Measurements from ENCODE around the gene CYP27C1.
"Not testable (repeated sequence)": the region's sequence is repeated elsewhere in the genome, so short reads cannot be mapped to it uniquely, and the experiment has no call there.

Gene CYP27C1

DNA sequence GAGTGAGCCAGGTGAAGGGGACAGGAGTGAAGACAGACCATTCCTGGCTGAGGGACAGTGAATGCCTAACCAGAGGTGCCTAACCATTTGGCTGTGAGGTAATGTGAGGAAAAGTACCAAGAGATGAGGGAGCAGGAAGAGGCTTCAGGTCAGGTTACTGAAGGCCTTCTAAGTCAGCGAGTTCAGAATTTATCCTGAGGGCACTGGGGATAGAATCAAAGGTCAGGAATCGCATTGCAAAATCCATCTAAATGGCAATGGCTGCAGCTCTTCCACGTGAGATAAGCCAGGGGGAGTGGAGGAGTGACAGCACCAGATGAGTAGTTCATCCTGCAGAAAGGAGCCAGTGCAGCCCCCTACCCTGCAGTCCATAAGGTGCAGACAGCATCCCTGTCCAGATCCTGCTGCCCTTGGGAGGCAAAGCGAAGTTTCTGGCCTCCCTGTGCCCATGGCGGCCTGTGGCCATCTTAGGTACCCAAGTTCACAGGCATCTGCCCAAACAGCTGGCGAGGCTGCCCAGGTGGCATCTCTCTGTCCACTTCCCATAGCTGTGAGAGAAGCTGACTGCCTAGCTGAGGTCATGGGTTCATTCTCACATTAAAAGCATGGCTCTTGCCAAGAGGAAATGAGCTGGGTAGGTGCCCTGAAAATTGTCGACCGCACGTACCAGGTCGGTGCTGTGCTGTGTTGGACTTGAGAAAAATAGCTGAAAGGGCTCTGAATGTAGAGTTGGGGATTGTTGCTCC, 49.5 kb downstream of the CYP27C1 start:
- DNase-seq (ENCODE audit: low read depth), result no peak

DNA sequence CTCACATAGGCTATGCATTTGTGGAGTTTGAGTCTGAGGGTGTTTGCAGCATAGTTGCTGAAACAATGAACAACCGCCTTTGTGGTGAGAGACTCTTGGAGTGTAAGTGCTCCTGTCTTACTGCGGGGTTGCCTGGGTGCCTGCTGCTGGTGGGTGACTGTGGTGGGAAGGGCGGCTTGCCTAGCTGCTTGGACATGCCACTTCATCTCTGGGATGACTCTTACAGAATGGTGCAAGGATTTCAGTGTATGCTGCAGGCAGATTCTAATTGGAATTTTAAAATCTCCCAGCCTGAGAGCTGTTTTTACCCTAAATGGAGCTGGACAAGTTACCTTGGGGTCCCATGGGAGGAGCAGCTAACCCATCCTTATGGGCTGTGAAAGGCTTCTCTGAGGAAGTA, 50.1 kb downstream of the CYP27C1 start:
- DNase-seq (ENCODE audit: low read depth), result no peak

DNA sequence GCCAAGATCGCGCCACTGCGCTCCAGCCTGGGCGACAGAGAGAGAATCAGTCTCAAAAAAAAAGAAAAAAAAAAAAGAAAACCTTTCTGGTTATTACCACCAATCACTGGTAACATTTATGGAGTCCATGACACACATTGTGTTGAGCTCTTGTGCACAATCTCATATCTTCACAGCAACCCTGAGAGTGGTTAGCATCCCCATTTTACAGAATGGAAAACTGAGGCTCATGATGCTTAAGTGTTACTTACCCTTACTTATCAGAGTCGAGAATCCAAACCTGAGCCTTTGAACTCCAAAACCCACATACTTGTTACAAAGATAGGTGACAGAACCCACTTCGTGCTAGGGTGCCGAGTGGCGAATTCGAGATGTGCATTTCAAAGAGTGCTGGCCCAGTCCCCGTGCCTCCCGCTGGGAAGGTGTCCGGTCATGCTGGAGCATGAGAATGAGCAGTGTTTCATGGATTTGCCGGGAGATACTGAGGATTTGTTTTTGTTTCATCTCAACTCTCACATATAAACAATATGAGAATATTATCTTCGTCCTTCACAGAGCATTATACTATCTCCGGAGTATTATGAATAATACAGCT, 50.9 kb downstream of the CYP27C1 start:
- DNase-seq (ENCODE audit: low read depth), result no peak

DNA sequence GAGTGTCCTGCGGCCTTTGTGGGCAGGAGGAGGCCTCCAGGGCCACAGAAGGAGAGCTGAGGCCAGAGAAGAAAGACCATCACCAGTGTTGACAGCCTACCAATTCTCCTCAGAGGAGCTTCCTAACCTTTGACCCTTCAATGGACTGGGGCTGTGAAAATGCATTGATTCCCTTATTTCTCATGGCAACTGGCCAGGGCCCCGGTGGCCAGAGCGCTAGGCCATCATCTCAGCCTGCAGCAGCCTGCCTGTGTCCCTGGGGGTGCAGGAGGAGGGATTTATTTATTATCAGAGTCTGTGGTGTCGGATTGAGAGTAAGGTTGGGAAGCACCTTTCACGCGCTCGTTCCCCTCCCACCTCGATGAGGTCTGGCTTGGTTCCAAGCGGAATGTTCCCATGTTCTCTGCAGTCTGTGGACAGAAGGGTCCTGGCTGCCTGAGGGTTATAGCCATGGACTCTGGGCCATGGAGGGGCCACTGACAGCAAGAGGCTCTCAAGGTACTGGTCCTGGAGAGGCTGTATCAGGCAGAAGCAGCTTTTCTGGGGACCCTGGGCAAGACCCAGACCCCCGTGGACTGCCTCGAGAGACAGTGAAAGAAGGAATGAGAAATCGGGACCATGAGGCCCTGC, 53.8 kb downstream of the CYP27C1 start:
- DNase-seq (ENCODE audit: low read depth), result no peak

DNA sequence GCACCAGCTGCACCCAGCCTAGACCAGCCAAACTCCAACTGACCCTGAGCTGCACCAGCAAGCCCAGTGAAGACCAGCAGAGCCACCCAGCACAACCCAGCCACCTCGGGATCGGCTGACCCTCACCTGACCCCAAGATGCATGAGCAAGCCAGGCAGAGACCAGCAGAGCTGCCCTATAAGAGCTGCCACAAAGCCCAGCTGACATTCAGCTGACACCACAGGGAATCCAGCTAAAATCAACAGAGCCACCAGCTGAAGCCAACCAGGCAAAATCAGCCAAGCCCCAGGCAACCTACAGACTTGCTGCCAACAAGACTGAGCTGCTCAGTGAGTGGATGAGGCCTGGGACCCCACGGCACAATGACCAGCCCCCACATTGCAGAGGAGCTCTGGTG, 54.6 kb downstream of the CYP27C1 start:
- no peak for DNase-seq (ENCODE audit: low read depth)

DNA sequence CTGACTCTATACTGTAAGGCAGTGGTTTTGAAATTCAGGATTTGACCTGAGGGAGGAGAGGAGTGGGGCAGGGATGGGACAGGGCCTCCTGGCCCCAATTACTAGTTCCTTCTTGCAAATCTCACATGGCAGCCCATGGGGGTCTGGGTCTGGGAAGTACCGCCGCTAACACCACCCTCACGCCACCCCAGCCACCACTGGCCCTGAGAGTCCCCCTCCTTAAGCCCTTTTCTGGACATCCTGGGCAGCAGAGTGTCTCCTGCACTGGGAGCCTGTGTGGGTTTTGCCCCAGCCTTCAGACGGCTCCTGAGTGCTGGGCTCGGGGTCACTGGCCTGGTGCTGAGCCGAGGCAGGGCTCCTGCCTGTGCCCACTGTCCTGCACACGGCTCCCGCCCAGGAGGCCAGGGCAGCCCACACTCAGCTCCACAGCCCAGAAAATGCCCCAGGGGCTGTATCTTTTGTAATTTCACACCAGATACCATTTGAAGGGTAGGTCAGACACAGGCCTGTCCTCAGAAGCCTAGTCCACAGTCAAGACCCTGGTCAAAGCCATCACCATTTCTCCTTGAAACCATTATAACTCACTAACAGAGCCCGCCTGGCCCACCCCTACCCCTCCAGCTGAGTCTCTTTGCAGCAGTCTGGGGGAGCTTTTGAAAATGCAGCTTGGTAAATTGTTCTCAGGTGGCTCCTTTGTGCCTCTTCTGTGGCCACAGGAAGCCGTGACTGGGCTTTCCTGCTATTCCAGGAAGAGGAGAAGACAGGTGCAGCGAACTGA, 55.1 kb downstream of the CYP27C1 start:
- DNase-seq (ENCODE audit: low read depth), result no peak

DNA sequence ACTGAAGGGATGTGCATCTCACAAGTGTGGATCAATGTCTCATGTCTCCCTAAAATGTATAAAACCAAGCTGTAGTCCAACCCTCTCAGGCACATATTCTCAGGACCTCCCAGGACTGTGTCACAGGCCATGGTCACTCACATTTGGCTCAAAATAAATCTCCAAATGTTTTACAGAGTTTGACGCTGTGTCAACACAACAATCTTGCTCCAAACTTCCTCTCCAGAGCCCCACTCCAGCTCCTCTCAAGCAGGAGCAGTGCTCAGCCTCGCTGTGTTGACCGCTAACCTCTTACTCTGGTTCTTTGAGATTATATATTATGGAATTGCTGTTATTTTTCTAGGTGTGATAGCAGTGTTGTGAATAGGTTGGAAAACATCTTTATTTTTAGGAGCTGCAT, 56.2 kb downstream of the CYP27C1 start:
- DNase-seq (ENCODE audit: low read depth), result no peak

DNA sequence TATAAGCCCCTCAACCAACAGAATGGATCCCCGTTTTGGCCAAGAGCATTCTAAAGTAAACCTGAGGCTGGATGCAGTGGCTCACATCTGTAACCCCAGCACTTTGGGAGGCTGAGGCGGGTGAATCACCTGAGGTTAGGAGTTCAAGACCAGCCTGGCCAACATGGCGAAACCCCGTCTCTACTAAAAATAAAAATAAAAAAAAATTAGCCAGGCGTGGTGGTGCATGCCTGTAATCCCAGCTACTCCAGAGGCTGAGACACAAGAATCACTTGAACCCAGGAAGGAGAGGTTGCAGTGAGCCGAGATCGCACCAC, 57.1 kb downstream of the CYP27C1 start:
- not testable (repeated sequence) for DNase-seq (ENCODE audit: low read depth)

DNA sequence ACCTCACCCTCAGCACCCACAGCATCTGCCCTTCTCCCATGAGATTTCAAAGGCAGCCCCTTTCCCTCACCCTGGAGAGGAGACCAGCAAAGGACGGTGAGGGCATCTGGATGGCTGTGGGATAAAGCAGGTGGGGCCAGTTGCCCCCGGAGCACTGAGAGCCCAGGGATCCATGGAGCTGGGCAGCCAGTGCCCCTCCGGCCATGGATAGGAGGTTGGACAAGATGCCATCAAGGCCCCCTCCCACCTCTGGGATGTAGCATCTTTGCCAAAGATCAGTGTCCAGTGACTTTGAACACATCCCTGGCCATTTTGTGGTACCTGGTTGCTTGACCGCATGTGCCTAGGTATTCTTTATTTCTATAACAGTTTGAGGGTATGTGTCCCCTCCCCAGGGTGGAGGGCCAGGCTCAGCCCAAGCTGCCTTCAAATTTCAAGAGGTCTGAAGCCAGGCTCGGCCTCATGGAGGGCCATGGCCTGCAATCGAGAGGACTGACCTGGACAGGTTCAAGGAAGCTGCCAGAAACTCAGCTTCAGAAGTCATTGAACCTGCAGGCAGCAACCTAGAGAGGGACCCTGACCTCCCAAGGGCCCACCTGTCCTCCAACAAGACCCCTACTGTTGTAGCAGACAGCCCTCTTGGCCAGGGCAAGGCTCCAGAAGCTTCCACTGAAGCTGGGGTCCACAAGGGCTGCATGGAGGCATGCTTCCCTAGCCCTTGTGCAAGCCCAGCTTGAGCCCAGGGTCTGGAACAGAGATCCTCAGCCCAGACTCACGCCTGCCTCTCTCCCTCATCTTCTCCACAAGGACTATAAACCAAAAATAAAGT, 57.6 kb downstream of the CYP27C1 start:
- no peak for DNase-seq (ENCODE audit: low read depth)

DNA sequence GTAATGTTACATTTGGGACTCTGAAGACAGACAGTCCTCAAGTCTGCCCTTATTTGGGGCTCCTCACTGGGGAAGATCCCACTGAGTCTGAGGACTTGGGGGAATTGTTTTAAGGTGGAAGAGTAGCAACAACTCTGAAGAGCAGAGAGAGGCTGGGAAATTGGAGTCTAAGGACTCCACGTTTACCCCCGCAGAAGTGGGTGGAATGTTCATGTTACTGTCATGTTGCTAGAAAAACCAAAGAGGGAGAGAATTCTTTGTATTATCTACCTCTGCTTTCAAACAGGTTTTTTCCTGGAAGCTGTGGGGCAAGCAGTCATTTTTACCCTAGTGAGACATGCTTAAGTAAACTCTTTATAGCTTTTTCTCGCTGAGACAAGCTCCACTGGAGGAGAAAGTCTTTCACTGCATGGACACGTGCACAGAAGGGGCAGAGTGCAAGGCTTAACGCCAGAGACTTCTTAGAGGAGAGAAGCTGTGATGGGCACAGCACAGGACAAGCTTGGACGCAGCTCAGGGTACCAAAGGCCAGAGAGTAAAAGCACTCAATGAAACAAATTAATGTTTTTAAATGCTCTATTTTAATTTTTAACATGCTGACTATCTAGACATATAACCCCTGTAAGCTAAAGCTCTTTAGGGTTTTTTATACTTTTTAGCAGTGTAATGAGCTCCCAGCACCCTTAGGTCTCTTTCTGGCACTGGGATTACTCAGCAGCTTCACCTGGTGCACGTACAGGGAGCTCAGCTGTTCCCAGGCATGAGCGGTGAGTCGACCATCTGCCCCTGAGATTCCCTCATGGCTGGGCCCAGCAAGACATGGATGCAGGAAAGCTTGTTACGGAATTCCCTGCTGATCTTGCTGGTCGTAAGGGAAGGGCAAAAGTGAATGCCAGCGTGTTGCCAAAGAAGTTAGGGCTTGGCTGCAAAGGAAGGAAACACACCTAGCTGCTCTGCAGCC, 58.6 kb downstream of the CYP27C1 start:
- DNase-seq (ENCODE audit: low read depth), result no peak

DNA sequence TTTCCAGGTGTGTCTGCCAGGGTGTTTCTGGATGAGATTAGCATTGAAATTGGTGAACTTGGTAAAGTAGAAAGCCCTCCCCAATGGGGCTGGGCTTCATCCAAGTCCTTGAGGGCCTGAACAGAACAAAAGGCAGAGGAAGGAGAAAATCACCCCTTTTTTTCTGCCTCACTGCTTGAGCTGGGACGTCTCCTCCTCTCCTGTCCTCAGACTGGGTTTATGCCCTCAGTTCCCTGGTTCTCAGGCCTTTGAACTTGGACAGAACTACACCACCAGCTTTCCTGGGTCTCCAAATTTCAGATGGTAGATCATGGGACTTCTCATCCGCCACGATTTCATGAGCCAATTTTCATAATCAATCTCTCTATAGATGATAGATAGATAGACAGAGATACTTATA, 59.4 kb downstream of the CYP27C1 start:
- no peak for DNase-seq (ENCODE audit: low read depth)

DNA sequence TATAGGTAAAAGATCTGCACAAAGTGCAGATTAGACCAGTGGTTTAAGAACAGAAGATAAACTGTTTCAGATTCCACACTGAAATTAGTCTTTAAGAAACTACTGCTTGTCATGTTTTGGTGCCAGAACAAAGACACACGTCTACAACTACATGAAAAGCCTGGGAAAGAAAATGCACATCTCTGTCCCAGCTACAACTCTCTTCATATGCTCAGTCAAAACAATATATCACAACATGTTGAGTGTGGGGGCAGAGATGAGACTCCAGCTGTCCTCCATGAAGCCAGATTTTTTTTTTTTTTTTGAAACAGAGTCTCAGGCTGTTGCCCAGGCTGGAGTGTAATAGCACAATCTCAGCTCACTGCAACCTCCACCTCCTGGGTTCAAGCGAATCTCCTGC, 60.6 kb downstream of the CYP27C1 start:
- DNase-seq (ENCODE audit: low read depth), result no peak

DNA sequence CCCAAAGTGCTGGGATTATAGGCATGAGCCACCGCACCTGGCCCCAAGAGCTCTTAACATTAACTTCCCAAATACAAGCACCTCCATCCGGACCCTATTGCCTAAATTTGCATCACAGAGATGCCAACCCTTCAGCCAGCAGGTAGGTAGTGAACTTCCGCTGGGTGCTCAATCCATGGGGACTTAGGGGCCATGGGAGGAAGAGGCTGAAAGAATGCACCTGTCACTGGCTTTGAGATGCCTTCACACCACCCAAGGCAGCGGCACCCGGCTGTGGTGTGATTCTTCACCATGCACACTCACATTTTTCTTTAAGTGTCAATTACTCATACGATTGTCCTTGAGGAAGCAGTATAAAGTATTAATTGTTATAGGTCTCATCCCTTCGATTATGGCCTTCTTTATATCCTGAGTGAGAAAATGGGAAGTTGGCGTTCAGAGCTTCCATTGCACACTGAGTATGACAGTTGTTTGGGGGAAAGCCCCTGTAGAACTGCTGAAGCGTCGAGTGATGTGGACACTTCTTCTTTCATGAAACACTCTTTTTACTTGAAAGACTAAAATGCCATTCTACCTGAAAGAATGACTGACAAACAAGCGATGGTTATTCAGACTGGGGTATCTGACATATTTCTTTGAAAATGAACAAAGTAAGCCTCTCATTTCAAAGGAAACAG, 61.3 kb downstream of the CYP27C1 start:
- no peak for DNase-seq (ENCODE audit: low read depth)

DNA sequence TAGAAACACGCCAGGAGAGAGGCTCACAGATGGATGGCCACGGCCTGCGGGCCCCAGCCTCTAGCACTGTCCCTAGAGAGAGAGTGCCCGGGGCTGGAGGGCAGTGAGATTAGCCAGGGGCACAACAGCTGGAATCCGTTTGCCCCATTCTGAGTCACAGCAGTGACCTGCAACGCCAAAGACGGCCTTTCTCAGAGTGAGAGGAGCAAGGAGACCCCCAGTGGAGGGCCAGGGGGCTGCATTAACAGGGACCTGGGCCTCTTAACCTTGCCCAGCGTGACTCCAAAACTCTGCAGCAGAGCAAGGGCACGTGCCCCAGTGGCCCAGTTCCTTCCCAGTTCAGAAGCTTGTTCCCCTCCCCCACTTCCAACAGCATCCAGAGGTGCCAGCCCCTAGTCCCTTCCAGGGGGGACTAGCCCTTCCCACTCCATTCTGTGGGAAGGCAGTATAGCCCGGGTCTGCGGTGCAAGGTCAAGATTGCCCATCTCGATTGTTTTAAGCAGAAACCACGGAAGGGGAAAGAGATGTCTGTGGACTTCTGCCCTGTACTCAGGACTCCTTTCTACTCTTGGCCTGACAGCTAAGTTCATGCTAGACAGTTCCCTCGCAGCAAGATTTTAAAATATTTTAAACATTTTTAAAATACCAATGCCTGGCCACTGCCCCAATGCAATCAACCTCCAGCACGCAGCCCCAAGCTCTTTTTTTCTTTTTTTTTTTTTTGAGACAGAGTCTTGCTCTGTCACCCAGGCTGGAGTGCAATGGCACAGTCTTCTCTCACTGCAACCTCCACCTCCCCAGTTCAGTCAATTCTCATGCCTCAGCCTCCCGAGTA, 62.2 kb downstream of the CYP27C1 start:
- DNase-seq (ENCODE audit: low read depth), result no peak

DNA sequence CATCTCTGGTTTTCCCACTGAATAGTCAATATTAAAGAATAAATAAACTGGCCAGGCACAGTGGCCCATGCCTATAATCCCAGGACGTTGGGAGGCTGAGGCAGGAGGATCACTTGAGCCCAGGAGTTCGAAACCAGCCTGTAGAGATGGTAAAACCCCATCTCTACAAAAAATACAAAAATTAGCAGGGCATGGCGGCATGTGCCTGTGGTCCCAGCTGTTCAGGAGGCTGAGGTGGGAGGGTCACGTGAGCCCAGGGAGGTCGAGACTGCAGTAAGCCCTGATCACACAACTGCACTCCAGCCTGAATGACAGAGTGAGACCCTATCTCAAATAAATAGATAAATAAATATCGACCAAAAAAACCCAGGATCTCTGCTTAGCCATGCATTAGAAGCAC, 63.0 kb downstream of the CYP27C1 start:
- no peak for DNase-seq (ENCODE audit: low read depth)

DNA sequence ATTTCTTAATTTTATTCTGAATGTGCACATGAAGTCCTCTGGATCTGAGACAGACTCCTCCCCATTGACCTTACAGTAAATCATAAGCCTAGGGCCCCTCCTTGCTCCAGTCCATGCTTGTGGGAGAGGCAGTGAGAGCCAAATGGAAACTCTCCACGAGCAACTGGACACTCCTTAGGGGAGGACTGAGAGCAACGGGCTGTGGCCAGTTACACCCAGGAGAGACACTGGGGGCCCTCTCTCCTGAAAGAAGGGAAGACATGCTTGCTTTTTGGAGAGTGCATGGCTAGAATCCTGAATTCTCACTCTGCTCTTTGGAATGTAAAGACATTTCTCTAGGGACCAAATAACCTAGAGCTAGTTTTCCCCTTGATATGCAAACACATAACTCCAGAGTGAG, 64.2 kb downstream of the CYP27C1 start:
- no peak for DNase-seq (ENCODE audit: low read depth)

DNA sequence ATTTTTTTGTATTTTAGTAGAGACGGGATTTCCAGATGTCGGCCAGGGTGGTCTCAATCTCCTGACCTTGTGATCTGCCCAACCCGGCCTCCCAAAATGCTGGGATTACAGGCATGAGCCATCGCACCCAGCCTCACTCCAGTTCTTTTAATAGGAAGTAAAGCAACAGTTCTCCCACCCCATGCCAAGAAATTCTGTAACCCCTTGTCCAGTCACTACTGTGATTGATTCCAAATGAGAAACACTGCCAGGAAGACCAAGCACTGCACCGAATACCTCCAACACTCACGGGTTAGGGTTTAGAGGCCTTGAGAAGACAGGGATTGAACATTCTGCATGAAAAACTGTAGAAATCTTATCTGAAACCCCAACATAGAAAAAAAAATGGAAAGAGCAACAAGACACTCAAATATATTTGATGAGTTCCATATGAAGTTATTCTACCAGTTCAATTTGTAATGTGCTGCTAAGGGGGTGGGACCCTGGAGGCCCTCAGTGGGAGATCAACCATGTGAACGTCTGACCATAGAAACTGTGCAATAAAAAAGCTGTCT, 65.0 kb downstream of the CYP27C1 start:
- DNase-seq (ENCODE audit: low read depth), result no peak

DNA sequence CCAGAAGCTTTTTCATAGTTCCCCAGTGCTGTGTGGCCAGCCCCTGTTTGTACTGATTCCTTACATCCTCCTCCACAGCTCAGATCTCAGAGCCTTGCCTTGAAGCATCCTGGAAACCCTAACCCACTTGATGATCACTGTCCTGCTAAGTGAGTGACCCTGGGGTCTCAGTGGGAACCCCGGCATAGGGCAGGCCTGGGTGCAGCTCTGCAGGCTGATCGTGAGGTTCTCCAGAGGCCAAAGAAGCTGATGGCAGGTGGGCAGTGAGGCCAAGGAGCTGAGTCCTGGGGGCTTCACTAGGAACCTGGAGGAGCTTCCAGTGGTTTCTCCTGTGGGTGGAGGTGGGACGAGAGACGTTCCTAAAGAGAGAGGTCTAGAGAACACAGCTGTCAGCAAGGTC, 65.7 kb downstream of the CYP27C1 start:
- no peak for DNase-seq (ENCODE audit: low read depth)

DNA sequence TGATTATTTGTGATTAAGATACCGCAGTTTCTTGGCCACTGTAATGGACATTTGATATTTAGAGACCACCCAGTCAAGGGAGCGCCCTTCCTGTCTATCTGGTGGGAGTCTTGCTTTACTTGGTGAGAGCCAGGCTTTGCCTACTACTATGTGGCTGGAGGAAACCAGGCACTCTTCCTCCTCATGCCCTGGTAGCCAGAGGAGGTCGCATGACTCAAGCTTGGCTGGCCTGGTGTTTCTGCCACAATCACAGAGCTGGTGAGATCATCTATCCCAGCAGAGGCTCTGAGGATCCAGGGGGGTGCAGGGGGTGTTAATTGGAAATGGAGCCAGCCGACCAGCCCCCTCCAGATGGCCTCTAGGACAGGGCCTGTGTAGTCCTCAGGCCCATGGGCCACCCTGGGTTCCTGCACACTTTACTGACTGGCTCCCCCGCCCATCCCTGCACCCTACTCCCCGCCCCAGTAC, 66.4 kb downstream of the CYP27C1 start:
- DNase-seq (ENCODE audit: low read depth), result no peak

All from stimulated activated CD8-positive, alpha-beta memory T cell treated with anti-CD3 and anti-CD28 coated beads, Interleukin-15, amount 100 ng/mL, for 1 hour (primary cell).